Hepatocyte (in vitro differentiated cells): ENCODE measurements around the gene SERINC2. TPM values are rescaled to one million over a fixed set of nuclear protein-coding genes. Genes with fewer than 3 reads are reported as not detected.
A peak's percentile ranks its signal among the peaks of the same experiment; 100 is the strongest.

ENCODE experiments used
- DNase-seq: peaks from one replicate; pipeline ENCODE4 v3.0.0-alpha.2; 2016; ENCODE audit warnings: low spot score
- H2AFZ ChIP-seq: fragments of 200-600 bp; sonication (generic); 2 replicates; pipeline ENCODE4 v1.6.0; 2016; ENCODE audit warnings: antibody characterized with exemption, mild to moderate bottlenecking
- H3K27ac ChIP-seq: fragments of 200-600 bp; sonication (generic); 2 replicates; pipeline ENCODE4 v1.5.1; 2016; ENCODE audit warnings: mild to moderate bottlenecking
- H3K27me3 ChIP-seq: fragments of 200-600 bp; sonication (generic); 2 replicates; pipeline ENCODE4 v1.6.1; 2016
- H3K36me3 ChIP-seq: fragments of 200-600 bp; sonication (generic); replicated peaks from 2 replicates; pipeline ENCODE4 v1.5.1; 2016; ENCODE audit warnings: low read depth; ENCODE audit not compliant: insufficient read depth
- H3K4me1 ChIP-seq: fragments of 200-600 bp; sonication (generic); 2 replicates; pipeline ENCODE4 v1.5.1; 2016; ENCODE audit warnings: mild to moderate bottlenecking, moderate library complexity; ENCODE audit not compliant: insufficient read depth
- H3K4me2 ChIP-seq: fragments of 200-600 bp; sonication (generic); 2 replicates; pipeline ENCODE4 v1.6.0; 2016
- H3K4me3 ChIP-seq: fragments of 200-600 bp; sonication (generic); 2 replicates; pipeline ENCODE4 v1.5.1; 2016; ENCODE audit warnings: mild to moderate bottlenecking
- H3K79me2 ChIP-seq: fragments of 200-600 bp; sonication (generic); 2 replicates; pipeline ENCODE4 v1.6.0; 2017; ENCODE audit warnings: mild to moderate bottlenecking
- H3K9me2 ChIP-seq: fragments of 200-600 bp; sonication (generic); replicated peaks from 2 replicates; pipeline ENCODE4 v1.6.0; 2017; ENCODE audit warnings: mild to moderate bottlenecking; ENCODE audit not compliant: insufficient read depth
- H3K9me3 ChIP-seq: fragments of 200-600 bp; sonication (generic); 2 replicates; pipeline ENCODE4 v1.5.1; 2016; ENCODE audit warnings: low read depth, mild to moderate bottlenecking
- H4K20me1 ChIP-seq: fragments of 200-600 bp; sonication (generic); 2 replicates; pipeline ENCODE4 v1.6.0; 2016; ENCODE audit warnings: mild to moderate bottlenecking; ENCODE audit not compliant: insufficient read depth, poor library complexity, severe bottlenecking
- CTCF ChIP-seq: fragments of 200-600 bp; sonication (generic); IDR thresholded peaks from 2 replicates; pipeline ENCODE4 v1.5.1; 2016; ENCODE audit warnings: antibody characterized with exemption, mild to moderate bottlenecking; ENCODE audit not compliant: poor library complexity
- EZH2 ChIP-seq: fragments of 200-600 bp; sonication (generic); IDR thresholded peaks from 2 replicates; pipeline ENCODE4 v1.6.1; 2016; ENCODE audit warnings: antibody characterized with exemption, mild to moderate bottlenecking, borderline replicate concordance
- EZH2phosphoT487 ChIP-seq: fragments of 200-600 bp; sonication (generic); IDR thresholded peaks from one replicate; pipeline ENCODE4 v1.6.1; 2018; ENCODE audit warnings: antibody characterized with exemption, mild to moderate bottlenecking, low read depth, moderate library complexity; ENCODE audit not compliant: unreplicated experiment, severe bottlenecking
- WGBS: methylation state at CpG from one replicate; pipeline ENCODE4 v1.1.6; 2016; ENCODE audit warnings: low lambda C conversion rate; ENCODE audit errors: missing lambda C conversion rate; 5-methylcytosine and 5-hydroxymethylcytosine counted together
- polyA plus RNA-seq: library from polyadenylated mRNA; unstranded; fragments of >200 nt; fragmentation: Nextera tagmentation; extraction: Ambion mirVana; gene quantifications from 2 replicates; pipeline ENCODE4 v1.2.1, GENCODE V29; 2016
- total RNA-seq: library from RNA; depleted of rRNA; stranded (reverse); fragments of >200 nt; gene quantifications from 2 replicates; pipeline ENCODE4 v1.2.3, GENCODE V29; 2014

Gene SERINC2
- total and polyA plus RNA-seq, 2 experiments from 2014 or later, result 53.6 to 164 TPM

GRCh38 chr1:31368611-31369107 is 44.4 kb upstream of the SERINC2 start:
- no peak overlapping the region for H3K4me2 ChIP-seq
- WGBS, result 96% methylated on average over 3 of the region's 3 CpGs
- no peaks in the 10 kb centered on the region for H3K36me3 ChIP-seq
- H3K27ac ChIP-seq, result no peak overlapping the region
- no peaks in the 10 kb centered on the region for H3K9me3 ChIP-seq
- no peak overlapping the region for H3K4me3 ChIP-seq
- no peaks in the 10 kb centered on the region for H4K20me1 ChIP-seq
- no peaks in the 10 kb centered on the region for H3K9me2 ChIP-seq
- H3K79me2 ChIP-seq, result no peaks in the 10 kb centered on the region
- no peak for DNase-seq
- no peak overlapping the region for H2AFZ ChIP-seq
- TF ChIP-seq EZH2 (no peak), EZH2phosphoT487 (no peak), CTCF (no peak)
- peaks cover 32% of the 10 kb centered on the region for H3K4me1 ChIP-seq
- no peaks in the 10 kb centered on the region for H3K27me3 ChIP-seq

- H3K27ac ChIP-seq, result no peak overlapping the region
- H3K9me2 ChIP-seq, result no peaks in the 10 kb centered on the region
- WGBS, result 79% methylated on average over 2 of the region's 2 CpGs
- no peaks in the 10 kb centered on the region for H4K20me1 ChIP-seq
- H3K27me3 ChIP-seq, result no peaks in the 10 kb centered on the region
- no peaks in the 10 kb centered on the region for H3K36me3 ChIP-seq
- H2AFZ ChIP-seq, result no peak overlapping the region
- TF ChIP-seq EZH2, result no peak
- no peak for TF ChIP-seq EZH2phosphoT487
- no peak for TF ChIP-seq CTCF
- DNase-seq, result no peak
- H3K4me1 ChIP-seq, result peaks cover 45% of the 10 kb centered on the region
- no peaks in the 10 kb centered on the region for H3K79me2 ChIP-seq
- no peak overlapping the region for H3K4me3 ChIP-seq
- no peaks in the 10 kb centered on the region for H3K9me3 ChIP-seq
- H3K4me2 ChIP-seq, result peak overlapping the region; percentile 8
Observed at GRCh38 chr1:31370021-31370420, 43.0 kb upstream of the SERINC2 start.

GRCh38 chr1:31370565-31370964 is 42.4 kb upstream of the SERINC2 start:
- Histone ChIP-seq H3K9me2 (no peaks in the 10 kb centered on the region), H3K79me2 (no peaks in the 10 kb centered on the region), H3K27me3 (no peaks in the 10 kb centered on the region), H3K9me3 (no peaks in the 10 kb centered on the region), H3K36me3 (no peaks in the 10 kb centered on the region), H3K27ac (no peak overlapping the region), H4K20me1 (no peaks in the 10 kb centered on the region), H2AFZ (no peak overlapping the region), H3K4me2 (no peak overlapping the region), H3K4me1 (peaks cover 45% of the 10 kb centered on the region), H3K4me3 (no peak overlapping the region)
- WGBS, result 95% methylated on average over 4 of the region's 4 CpGs
- DNase-seq, result no peak
- TF ChIP-seq EZH2phosphoT487 (no peak), CTCF (no peak), EZH2 (no peak)
